Naive thymus-derived CD8-positive, alpha-beta T cell (primary cell): ENCODE results near the gene ALDH7A1. TPM values are rescaled to one million over a fixed set of nuclear protein-coding genes. Genes with fewer than 3 reads are reported as not detected.

ENCODE experiments used
- ATAC-seq, 2 donors: fragments of 150-1000 bp; cut with Tn5 transposase in 1 of 2; sonication (Bioruptor Pico), chemical (Tn5 transposase) in 1 of 2; 1 replicate in 1 of 2; 2 replicates in 1 of 2; pipeline ENCODE4 v1.10.0; 2021; ENCODE audit warnings: mild to moderate bottlenecking in 2 of 2, moderate library complexity in 2 of 2
- POLR2A ChIA-PET: fragments of 350-600 bp; sonication (Branson Sonifier 250); formaldehyde crosslinking; loops from one replicate; lab custom pipeline; 2021; ENCODE audit warnings: antibody characterized with exemption; lab: Charles Lee
- DNase-seq, 10 donors: peaks; one replicate each; pipeline versions ENCODE4 v3.0.0 to v3.0.0-alpha.2; 2020 to 2022
- H3K27ac Mint-ChIP-seq, 10 donors: one replicate each; pipeline ENCODE4 v1.8.0; 2020 to 2022; ENCODE audit warnings: mild to moderate bottlenecking in 10 of 10, mixed read lengths in 10 of 10, moderate library complexity in 4 of 10, inconsistent platforms in 1 of 10
- H3K27me3 Mint-ChIP-seq, 5 donors: one replicate each; pipeline ENCODE4 v1.8.0; 2021 to 2022; ENCODE audit warnings: mixed read lengths in 5 of 5
- H3K36me3 Mint-ChIP-seq, 3 donors: one replicate each; pipeline ENCODE4 v1.8.0; 2020 to 2022; ENCODE audit warnings: mixed read lengths in 3 of 3, mild to moderate bottlenecking in 2 of 3, inconsistent platforms in 1 of 3
- H3K4me1 Mint-ChIP-seq, 4 donors: one replicate each; pipeline ENCODE4 v1.8.0; 2021 to 2022; ENCODE audit warnings: mixed read lengths in 4 of 4
- H3K4me3 Mint-ChIP-seq, 10 donors: one replicate each; pipeline ENCODE4 v1.8.0; 2020 to 2022; ENCODE audit warnings: mild to moderate bottlenecking in 10 of 10, mixed read lengths in 10 of 10, moderate library complexity in 6 of 10, inconsistent platforms in 1 of 10
- H3K9me3 Mint-ChIP-seq, 9 donors: one replicate each; pipeline ENCODE4 v1.8.0; 2020 to 2022; ENCODE audit warnings: mixed read lengths in 9 of 9, mild to moderate bottlenecking in 3 of 9, inconsistent platforms in 1 of 9, moderate library complexity in 1 of 9
- polyA plus RNA-seq, 3 donors: library from polyadenylated mRNA; unstranded; fragments of 300-500 nt; fragmentation: Illumina TruSeq; gene quantifications; one replicate each; pipeline ENCODE4 v1.2.3, GENCODE V29; 2021
- total RNA-seq, 8 experiments: library from RNA in 2 of 8; stranded (reverse) in 2 of 8; gene quantifications; one replicate each; pipeline ENCODE4 v1.2.3 and lab custom pipeline; 2021 to 2026

The ALDH7A1 gene
- total and polyA plus RNA-seq, 5 experiments from 2014 or later: 3.0 to 6.0 (median 5.3) TPM

DNA sequence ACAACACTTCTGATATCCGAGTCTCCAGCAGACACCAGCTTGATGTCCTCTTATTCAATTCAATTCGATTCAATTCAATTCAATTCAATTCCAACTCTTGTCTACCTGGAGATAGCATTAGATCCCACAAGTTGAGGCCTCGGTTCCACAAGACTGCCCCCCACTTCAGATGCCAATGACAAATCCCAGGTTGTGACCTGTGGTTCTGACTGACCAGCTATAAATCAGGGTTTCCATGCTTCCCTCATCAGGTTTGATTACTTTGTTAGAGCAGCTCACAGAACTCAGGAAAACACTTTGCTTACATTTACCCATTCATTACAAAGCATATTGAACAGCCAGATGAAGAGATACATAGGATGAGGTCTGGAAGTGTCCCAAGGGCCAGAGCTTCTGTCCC is 82.6 kb downstream of the ALDH7A1 start:
- Mint-ChIP-seq H3K4me3 (no peak overlapping the region), H3K27me3 (no peaks in the 10 kb centered on the region), H3K36me3 (peaks cover 0 to 3% (median 0%) of the 10 kb centered on the region in 3 donors), H3K4me1 (peaks cover 26 to 50% (median 41%) of the 10 kb centered on the region in 4 donors), H3K27ac (peak overlapping the region in 5 of 10 donors; percentile 7 to 78 (median 34)), H3K9me3 (peaks cover 0 to 5% (median 0%) of the 10 kb centered on the region in 9 donors)
- ATAC-seq (no peak), DNase-seq (no peak)
- POLR2A ChIA-PET: interaction anchor here (0.6 kb wide), 1 partner anchor 9 kb away, joined by 6 read pairs; no protein-coding TSS in a partner anchor

DNA sequence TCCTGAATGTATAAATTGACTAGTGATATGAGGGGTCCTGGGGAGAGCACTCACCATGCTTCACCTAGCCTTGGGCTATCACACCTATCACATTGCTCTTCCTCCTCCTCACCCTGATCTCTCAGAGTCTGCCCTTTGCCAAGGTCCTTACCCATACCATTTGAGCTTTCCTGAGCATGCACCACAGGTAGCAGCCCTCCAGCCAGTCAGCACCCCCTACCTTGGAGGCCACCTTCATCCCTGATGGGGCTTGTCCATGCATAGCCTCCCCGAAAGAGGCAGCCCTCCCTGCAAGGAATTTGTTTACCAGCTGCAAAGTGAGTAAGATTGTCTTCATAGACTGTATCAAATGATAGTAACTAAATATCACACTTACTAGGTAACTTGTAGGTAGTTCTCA is 83.1 kb downstream of the ALDH7A1 start:
- H3K27me3 Mint-ChIP-seq: no peaks in the 10 kb centered on the region
- H3K4me1 Mint-ChIP-seq: peaks cover 28 to 55% (median 46%) of the 10 kb centered on the region in 4 donors
- peak overlapping the region in 8 of 10 donors; percentile 55 to 86 (median 64) for H3K27ac Mint-ChIP-seq
- DNase-seq: no peak
- H3K36me3 Mint-ChIP-seq: peaks cover 0 to 5% (median 0%) of the 10 kb centered on the region in 3 donors
- H3K4me3 Mint-ChIP-seq: peak overlapping the region in 2 of 10 donors; percentile 36 to 45
- ATAC-seq: no peak
- H3K9me3 Mint-ChIP-seq: peaks cover 0 to 6% (median 0%) of the 10 kb centered on the region in 9 donors
- POLR2A ChIA-PET: interaction anchor here (0.6 kb wide), 1 partner anchor 9 kb away, joined by 6 read pairs; no protein-coding TSS in a partner anchor

DNA sequence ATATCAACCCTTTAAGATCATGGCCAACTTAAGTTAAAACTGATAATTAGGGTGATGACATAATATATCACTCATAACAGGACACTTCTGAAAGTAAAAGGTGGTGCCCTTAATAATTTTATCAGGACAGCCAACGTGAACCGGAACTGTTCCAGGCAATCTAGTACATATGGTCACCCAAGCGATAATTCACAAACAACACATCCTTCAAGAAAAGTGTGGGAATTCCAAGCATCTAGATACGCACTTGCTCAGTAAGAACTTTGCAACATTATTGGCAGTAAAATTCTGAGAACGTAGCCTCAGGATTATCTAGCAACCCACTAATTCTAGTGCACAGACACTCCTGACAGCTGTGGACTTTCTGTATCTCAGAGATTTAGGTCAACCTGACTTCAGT is 85.7 kb downstream of the ALDH7A1 start:
- H3K4me3 Mint-ChIP-seq: peak overlapping the region in 9 of 10 donors; percentile 78 to 93 (median 86)
- peak overlapping the region; percentile 83 to 99 (median 95) for H3K27ac Mint-ChIP-seq
- peaks cover 0 to 8% (median 0%) of the 10 kb centered on the region in 3 donors for H3K36me3 Mint-ChIP-seq
- H3K4me1 Mint-ChIP-seq: peaks cover 28 to 61% (median 55%) of the 10 kb centered on the region in 4 donors
- no peak for DNase-seq
- no peaks in the 10 kb centered on the region for H3K27me3 Mint-ChIP-seq
- POLR2A ChIA-PET: interaction anchor here (0.7 to 1.7 kb wide), 2 partner anchors 9 to 717 kb away, joined by 3 to 9 read pairs; no protein-coding TSS in a partner anchor
- peaks cover 0 to 7% (median 0%) of the 10 kb centered on the region in 9 donors for H3K9me3 Mint-ChIP-seq
- ATAC-seq: no peak

DNA sequence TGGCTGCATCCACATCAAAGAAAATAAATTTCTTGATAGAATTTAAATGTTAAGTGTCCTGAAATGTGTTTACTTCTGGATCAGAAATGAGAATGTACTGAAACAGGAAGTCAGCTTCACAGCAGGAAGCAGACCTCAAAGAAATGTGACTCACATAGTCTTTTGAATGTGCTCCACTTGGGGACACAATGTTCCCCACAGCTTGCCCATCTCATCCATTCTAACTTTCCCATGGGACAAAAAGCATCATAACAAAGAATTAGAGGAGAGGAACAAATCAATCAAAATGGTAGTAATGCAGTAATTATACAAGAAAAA is 86.1 kb downstream of the ALDH7A1 start:
- Mint-ChIP-seq H3K27me3 (no peaks in the 10 kb centered on the region), H3K4me3 (peak overlapping the region; percentile 78 to 94 (median 86)), H3K27ac (peak overlapping the region; percentile 83 to 99 (median 95)), H3K36me3 (peaks cover 0 to 8% (median 0%) of the 10 kb centered on the region in 3 donors), H3K9me3 (peaks cover 0 to 7% (median 0%) of the 10 kb centered on the region in 9 donors), H3K4me1 (peaks cover 31 to 64% (median 59%) of the 10 kb centered on the region in 4 donors)
- DNase-seq (peak in 3 of 10 donors; percentile 32 to 65 (median 56)), ATAC-seq (peak; percentile 93 to 95)
- POLR2A ChIA-PET: interaction anchor here (1.7 kb wide), 1 partner anchor 9 kb away, joined by 9 read pairs; no protein-coding TSS in a partner anchor

DNA sequence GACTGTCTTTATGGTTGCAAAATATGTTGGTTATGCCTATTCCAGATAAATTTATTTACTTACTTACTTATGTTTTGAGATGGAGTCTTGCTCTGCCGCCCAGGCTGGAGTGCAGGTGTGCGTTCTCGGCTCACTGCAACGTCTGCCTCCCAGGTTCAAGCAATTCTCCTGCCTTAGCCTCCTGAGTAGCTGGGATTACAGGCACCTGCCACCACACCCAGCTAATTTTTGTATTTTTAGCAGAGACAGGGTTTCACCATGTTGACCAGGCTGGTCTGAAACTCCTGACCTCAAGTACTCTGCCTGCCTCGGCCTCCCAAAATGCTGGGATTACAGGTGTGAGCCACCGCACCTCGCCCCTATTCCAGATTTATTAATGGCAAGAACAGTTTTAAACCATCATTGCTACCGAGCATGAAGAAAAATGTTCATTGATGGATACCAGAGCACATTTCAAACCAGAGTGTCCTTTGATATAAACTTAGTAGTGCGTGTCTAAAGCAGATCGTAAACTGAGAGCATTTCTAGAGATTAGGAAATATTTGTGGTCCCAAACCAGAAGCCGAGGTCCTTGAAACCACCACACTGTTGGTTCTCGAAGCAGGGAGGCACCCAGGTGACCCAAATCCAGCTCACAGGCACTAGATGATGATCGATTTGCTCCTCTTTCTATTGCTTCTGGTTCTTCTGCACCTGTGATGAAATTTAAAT is 86.6 kb downstream of the ALDH7A1 start:
- H3K27me3 Mint-ChIP-seq: no peaks in the 10 kb centered on the region
- peak overlapping the region; percentile 83 to 99 (median 95) for H3K27ac Mint-ChIP-seq
- peaks cover 0 to 7% (median 0%) of the 10 kb centered on the region in 9 donors for H3K9me3 Mint-ChIP-seq
- peaks cover 0 to 8% (median 0%) of the 10 kb centered on the region in 3 donors for H3K36me3 Mint-ChIP-seq
- POLR2A ChIA-PET: interaction anchor here (1.7 kb wide), 1 partner anchor 9 kb away, joined by 9 read pairs; no protein-coding TSS in a partner anchor
- H3K4me3 Mint-ChIP-seq: peak overlapping the region; percentile 78 to 94 (median 86)
- no peak for DNase-seq
- peaks cover 29 to 65% (median 63%) of the 10 kb centered on the region in 4 donors for H3K4me1 Mint-ChIP-seq
- peak in 1 of 2 donors; percentile 62 for ATAC-seq

DNA sequence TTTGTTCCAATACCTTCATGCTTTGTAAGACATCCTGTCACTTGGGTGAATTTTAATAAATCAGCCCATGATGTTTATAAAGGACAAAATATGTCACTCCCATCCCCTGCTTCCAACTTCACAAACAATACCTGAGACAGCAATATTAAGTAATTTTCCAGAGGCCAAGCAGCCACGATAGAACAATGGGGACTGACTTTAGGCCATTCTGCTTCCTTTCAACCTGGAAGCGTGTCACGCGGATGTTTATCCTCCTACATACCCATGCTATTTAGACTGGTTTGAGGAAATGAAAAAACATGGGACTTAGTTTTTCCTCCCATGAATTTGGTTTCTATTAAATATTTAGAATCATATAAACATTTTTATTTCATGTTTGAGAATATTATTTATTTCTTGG is 88.9 kb downstream of the ALDH7A1 start:
- ATAC-seq (no peak), DNase-seq (no peak)
- Mint-ChIP-seq H3K9me3 (peaks cover 0 to 7% (median 0%) of the 10 kb centered on the region in 9 donors), H3K27ac (peak overlapping the region in 4 of 10 donors; percentile 17 to 62 (median 24)), H3K36me3 (peaks cover 0 to 8% (median 2%) of the 10 kb centered on the region in 3 donors), H3K4me1 (peaks cover 26 to 67% (median 57%) of the 10 kb centered on the region in 4 donors), H3K4me3 (no peak overlapping the region), H3K27me3 (no peaks in the 10 kb centered on the region)
- POLR2A ChIA-PET: no interaction called here

DNA sequence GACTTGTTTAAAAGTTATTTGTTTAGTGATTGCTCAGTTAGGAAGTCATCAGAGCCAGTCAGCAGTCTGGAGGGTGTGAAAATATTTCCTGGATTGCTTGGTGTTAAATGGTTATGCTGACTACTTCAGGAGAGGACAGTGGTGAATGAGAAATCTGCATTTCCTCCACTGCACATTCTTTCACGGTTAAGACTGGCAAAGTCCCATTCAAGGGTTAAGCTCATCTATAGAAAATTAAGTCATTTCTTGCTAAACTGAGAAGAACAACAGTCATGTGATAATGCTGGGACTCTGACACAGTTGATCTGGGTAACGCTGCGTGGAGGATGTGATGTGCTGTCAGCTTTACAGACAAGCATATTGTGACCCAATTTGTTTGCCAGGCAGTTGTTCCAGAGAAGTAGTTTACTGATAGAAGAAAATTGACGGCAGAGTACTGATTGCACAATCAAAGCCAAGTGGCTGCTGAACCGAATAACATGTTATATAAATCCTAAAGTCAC is 91.4 kb downstream of the ALDH7A1 start:
- H3K27me3 Mint-ChIP-seq: no peaks in the 10 kb centered on the region
- H3K4me1 Mint-ChIP-seq: peaks cover 25 to 65% (median 54%) of the 10 kb centered on the region in 4 donors
- DNase-seq (peak in 3 of 10 donors; percentile 26 to 40 (median 35)), ATAC-seq (peak; percentile 31 to 63)
- POLR2A ChIA-PET: interaction anchor here (0.7 kb wide), 1 partner anchor 9 kb away, joined by 6 read pairs; no protein-coding TSS in a partner anchor
- peak overlapping the region in 9 of 10 donors; percentile 25 to 81 (median 61) for H3K27ac Mint-ChIP-seq
- H3K36me3 Mint-ChIP-seq: peaks cover 0 to 8% (median 2%) of the 10 kb centered on the region in 3 donors
- H3K4me3 Mint-ChIP-seq: no peak overlapping the region
- H3K9me3 Mint-ChIP-seq: peaks cover 0 to 2% (median 0%) of the 10 kb centered on the region in 9 donors

DNA sequence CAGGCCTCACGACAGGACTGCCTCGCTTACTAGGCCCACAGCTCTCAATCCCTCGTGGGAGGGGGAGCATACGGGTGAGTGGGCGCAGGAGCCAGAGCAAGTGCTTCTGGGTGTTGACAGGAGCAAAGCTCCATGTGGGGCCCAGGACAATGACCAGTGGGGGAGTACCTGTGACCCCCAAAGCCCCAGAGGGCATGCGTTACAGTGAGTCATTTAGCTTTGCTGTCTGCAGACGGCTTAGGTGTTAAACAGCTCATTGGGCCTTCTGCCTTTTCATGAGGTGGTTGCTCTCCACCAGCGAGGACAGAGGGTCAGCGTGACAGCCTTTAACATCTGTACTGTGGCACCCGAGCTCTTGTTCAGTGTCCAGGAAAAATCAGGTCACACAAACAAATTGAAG is 93.6 kb downstream of the ALDH7A1 start:
- POLR2A ChIA-PET: no interaction called here

DNA sequence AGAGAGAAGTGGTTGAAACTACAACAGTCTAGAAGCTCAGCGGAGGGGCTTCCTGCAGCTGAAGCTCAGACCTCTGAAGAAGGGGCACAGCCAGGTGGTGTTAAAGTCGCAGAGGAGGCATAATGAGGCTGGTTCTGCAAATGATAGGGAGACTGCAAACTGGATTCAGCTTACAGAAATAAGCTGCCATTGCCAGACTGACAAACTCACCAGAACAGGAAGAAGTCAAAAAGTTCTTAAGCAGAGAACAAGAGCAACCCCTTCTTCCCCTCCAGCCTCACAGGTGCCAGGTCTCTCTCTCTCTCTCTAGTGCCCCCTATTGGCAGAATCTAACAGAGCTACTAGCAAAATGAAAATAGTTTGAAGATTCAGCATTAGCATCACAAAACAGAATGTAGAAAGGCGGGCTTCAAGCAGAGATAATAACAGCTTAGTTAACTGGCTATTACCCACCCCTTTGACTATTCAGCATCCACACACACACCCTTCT is 95.1 kb downstream of the ALDH7A1 start:
- Mint-ChIP-seq H3K27me3 (no peaks in the 10 kb centered on the region), H3K4me1 (peaks cover 18 to 51% (median 40%) of the 10 kb centered on the region in 4 donors), H3K36me3 (peaks cover 0 to 5% (median 0%) of the 10 kb centered on the region in 3 donors), H3K9me3 (no peaks in the 10 kb centered on the region), H3K27ac (peak overlapping the region; percentile 67 to 92 (median 77)), H3K4me3 (peak overlapping the region in 7 of 10 donors; percentile 0 to 39 (median 11))
- POLR2A ChIA-PET: interaction anchor here (1.3 to 1.9 kb wide), 3 partner anchors 9 to 77 kb away, joined by 6 to 9 read pairs (median 7); no protein-coding TSS in a partner anchor
- ATAC-seq (peak; percentile 85 to 88), DNase-seq (peak in 8 of 10 donors; percentile 19 to 80 (median 58))

More for the DNA sequence above, 93.6 kb downstream of the ALDH7A1 start:
- DNase-seq: no peak
- peaks cover 0 to 5% (median 2%) of the 10 kb centered on the region in 3 donors for H3K36me3 Mint-ChIP-seq
- peak overlapping the region in 4 of 10 donors; percentile 34 to 67 (median 54) for H3K27ac Mint-ChIP-seq
- no peaks in the 10 kb centered on the region for H3K27me3 Mint-ChIP-seq
- no peak overlapping the region for H3K4me3 Mint-ChIP-seq
- no peak for ATAC-seq
- peaks cover 20 to 56% (median 42%) of the 10 kb centered on the region in 4 donors for H3K4me1 Mint-ChIP-seq
- H3K9me3 Mint-ChIP-seq: no peaks in the 10 kb centered on the region

DNA sequence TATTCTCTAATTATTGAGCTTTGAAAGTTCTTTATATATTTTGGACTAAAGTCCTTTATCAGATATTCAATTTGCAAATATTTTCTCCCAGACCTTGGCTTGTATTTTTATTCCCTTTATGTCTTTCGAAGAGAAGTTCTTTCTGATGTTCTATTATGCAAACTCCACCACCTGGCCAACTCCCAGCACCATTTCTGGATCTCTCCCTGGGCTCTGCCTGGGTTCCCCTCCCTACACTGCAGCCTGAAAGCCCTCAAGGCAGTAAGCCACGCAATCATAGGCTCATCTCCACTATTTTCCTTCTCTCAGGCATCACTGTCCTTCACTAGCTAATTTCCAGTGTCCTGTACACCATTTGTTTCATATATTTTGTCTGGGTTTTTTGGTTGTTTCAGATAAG is 95.7 kb downstream of the ALDH7A1 start:
- POLR2A ChIA-PET: interaction anchor here (1.3 to 1.9 kb wide), 3 partner anchors 9 to 77 kb away, joined by 6 to 9 read pairs (median 7); no protein-coding TSS in a partner anchor
- no peak for ATAC-seq
- peaks cover 0 to 6% (median 0%) of the 10 kb centered on the region in 3 donors for H3K36me3 Mint-ChIP-seq
- H3K4me3 Mint-ChIP-seq: peak overlapping the region in 1 of 10 donors; percentile 39
- no peaks in the 10 kb centered on the region for H3K27me3 Mint-ChIP-seq
- no peak for DNase-seq
- peak overlapping the region in 8 of 10 donors; percentile 69 to 92 (median 77) for H3K27ac Mint-ChIP-seq
- peaks cover 18 to 50% (median 39%) of the 10 kb centered on the region in 4 donors for H3K4me1 Mint-ChIP-seq
- no peaks in the 10 kb centered on the region for H3K9me3 Mint-ChIP-seq

DNA sequence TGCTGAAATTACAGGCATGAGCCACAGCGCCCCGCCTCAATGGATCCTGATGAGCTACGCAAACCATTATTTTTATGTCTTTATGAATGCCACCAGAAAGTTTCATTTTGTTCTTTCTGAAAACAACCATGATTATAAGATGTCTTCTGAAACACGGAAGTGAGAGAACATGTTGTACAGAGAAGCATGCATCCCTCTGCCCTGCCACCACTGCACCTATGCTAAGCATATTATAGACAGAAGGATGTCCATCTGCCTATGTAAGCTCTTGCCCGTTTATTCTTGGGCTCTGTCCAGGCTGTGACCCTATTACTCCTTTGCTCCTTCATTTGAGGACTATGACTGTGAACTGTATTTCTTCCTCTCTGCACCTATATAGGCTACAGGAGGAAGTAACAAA is 97.5 kb downstream of the ALDH7A1 start:
- H3K27me3 Mint-ChIP-seq: no peaks in the 10 kb centered on the region
- POLR2A ChIA-PET: interaction anchor here (0.9 kb wide), 1 partner anchor 652 kb away, joined by 5 read pairs; no protein-coding TSS in a partner anchor
- peaks cover 15 to 39% (median 29%) of the 10 kb centered on the region in 4 donors for H3K4me1 Mint-ChIP-seq
- H3K4me3 Mint-ChIP-seq: no peak overlapping the region
- peaks cover 0 to 13% (median 0%) of the 10 kb centered on the region in 3 donors for H3K36me3 Mint-ChIP-seq
- ATAC-seq: no peak
- no peaks in the 10 kb centered on the region for H3K9me3 Mint-ChIP-seq
- DNase-seq: no peak
- peak overlapping the region in 7 of 10 donors; percentile 2 to 69 (median 45) for H3K27ac Mint-ChIP-seq

DNA sequence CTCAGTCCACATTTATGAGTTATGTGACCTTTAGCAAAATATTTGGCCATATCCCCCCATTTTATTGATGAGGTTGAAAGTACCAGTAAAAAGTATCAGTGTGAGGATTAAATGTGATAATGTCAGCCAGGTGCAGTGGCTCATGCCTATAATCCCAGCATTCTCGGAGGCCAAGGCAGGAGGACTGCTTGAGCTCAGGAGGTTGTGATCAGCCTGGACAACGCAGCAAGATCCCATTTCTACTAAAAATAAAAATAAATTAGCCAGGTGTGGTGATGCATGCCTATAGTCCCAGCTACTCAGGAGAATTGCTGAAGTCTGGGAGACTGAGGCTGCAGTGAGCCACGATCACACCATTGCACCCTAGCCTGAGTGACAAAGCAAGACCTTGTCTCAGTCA is 100.6 kb downstream of the ALDH7A1 start:
- Mint-ChIP-seq H3K4me3 (no peak overlapping the region), H3K27me3 (no peaks in the 10 kb centered on the region), H3K9me3 (no peaks in the 10 kb centered on the region), H3K36me3 (peaks cover 0 to 25% (median 0%) of the 10 kb centered on the region in 3 donors), H3K4me1 (peaks cover 3 to 22% (median 10%) of the 10 kb centered on the region in 4 donors), H3K27ac (no peak overlapping the region)
- POLR2A ChIA-PET: no interaction called here
- DNase-seq (no peak), ATAC-seq (no peak)
